ENCODE results near the gene TGFB1.
A peak's percentile ranks its signal among the peaks of the same experiment; 100 is the strongest.

TGFB1 gene

GRCh38 chr19:41398050-41398418 lies 44.3 kb upstream of the TGFB1 start:
- Histone ChIP-seq H3K9me3 (ENCODE audit: control insufficient read depth, insufficient read depth, low read length) (no peaks in the 10 kb centered on the region), H3K4me3 (ENCODE audit: low read length) (peak overlapping the region; percentile 99), H3K36me3 (ENCODE audit: control insufficient read depth, low read length) (peaks cover 17% of the 10 kb centered on the region), H3F3A (ENCODE audit: control insufficient read depth, insufficient read depth) (no peaks in the 10 kb centered on the region), H3K27ac (ENCODE audit: low read depth, low read length) (peak overlapping the region; percentile 78), H3K4me1 (ENCODE audit: control insufficient read depth, low read length) (peaks cover 30% of the 10 kb centered on the region), H3K9me2 (replicated peaks; ENCODE audit: control insufficient read depth, low read length) (no peaks in the 10 kb centered on the region), H3K4me2 (ENCODE audit: low read length) (peak overlapping the region; percentile 64), H4K20me1 (ENCODE audit: control insufficient read depth, insufficient read depth, low read depth, low read length) (no peaks in the 10 kb centered on the region), H3K27me3 (ENCODE audit: control insufficient read depth, low read length) (no peaks in the 10 kb centered on the region), H3K79me2 (ENCODE audit: control insufficient read depth, low read length) (peaks cover 58% of the 10 kb centered on the region)
- TF ChIP-seq CTCF (IDR thresholded peaks at IDR 0.05; ENCODE audit: low read depth, low read length, poor library complexity, severe bottlenecking), result no peak
- no peak for TF ChIP-seq EZH2phosphoT487 (IDR thresholded peaks at IDR 0.05; ENCODE audit: borderline replicate concordance, low read length)

GRCh38 chr19:41397086-41398049 lies 43.6 kb upstream of the TGFB1 start, which contains the start of the genes BCKDHA and EXOSC5:
Gene BCKDHA, plus strand, starts transcription at chr19:41397818. Its CDS starts 10 bp downstream, at chr19:41397828.
Gene EXOSC5, minus strand, starts transcription at chr19:41397359. Its CDS starts 31 bp downstream, at chr19:41397328.
- Histone ChIP-seq H3K4me3 (ENCODE audit: low read length) (peak within 1 kb of the TSS; percentile 99), H3K9me3 (ENCODE audit: control insufficient read depth, insufficient read depth, low read length) (no peaks in the 10 kb centered on the region), H4K20me1 (ENCODE audit: control insufficient read depth, insufficient read depth, low read depth, low read length) (no peaks in the 10 kb centered on the region), H3K36me3 (ENCODE audit: control insufficient read depth, low read length) (peaks cover 22% of the 10 kb centered on the region), H3K27ac (ENCODE audit: low read depth, low read length) (peak within 1 kb of the TSS; percentile 78), H3K4me1 (ENCODE audit: control insufficient read depth, low read length) (peaks cover 30% of the 10 kb centered on the region), H3K4me2 (ENCODE audit: low read length) (peak within 1 kb of the TSS; percentile 64), H3K79me2 (ENCODE audit: control insufficient read depth, low read length) (peaks cover 63% of the 10 kb centered on the region), H3K9me2 (replicated peaks; ENCODE audit: control insufficient read depth, low read length) (no peaks in the 10 kb centered on the region), H3K27me3 (ENCODE audit: control insufficient read depth, low read length) (no peaks in the 10 kb centered on the region), H3F3A (ENCODE audit: control insufficient read depth, insufficient read depth) (no peaks in the 10 kb centered on the region)
- TF ChIP-seq EZH2phosphoT487 (IDR thresholded peaks at IDR 0.05; ENCODE audit: borderline replicate concordance, low read length) (no peak), CTCF (IDR thresholded peaks at IDR 0.05; ENCODE audit: low read depth, low read length, poor library complexity, severe bottlenecking) (no peak)

GRCh38 chr19:41395355-41395754 lies 41.6 kb upstream of the TGFB1 start:
- H3F3A ChIP-seq (ENCODE audit: control insufficient read depth, insufficient read depth), result no peaks in the 10 kb centered on the region
- peaks cover 63% of the 10 kb centered on the region for H3K79me2 ChIP-seq (ENCODE audit: control insufficient read depth, low read length)
- H3K4me2 ChIP-seq (ENCODE audit: low read length), result peak overlapping the region; percentile 64
- no peaks in the 10 kb centered on the region for H3K27me3 ChIP-seq (ENCODE audit: control insufficient read depth, low read length)
- peaks cover 30% of the 10 kb centered on the region for H3K4me1 ChIP-seq (ENCODE audit: control insufficient read depth, low read length)
- H3K4me3 ChIP-seq (ENCODE audit: low read length), result peak overlapping the region; percentile 99
- H3K36me3 ChIP-seq (ENCODE audit: control insufficient read depth, low read length), result peaks cover 38% of the 10 kb centered on the region
- no peaks in the 10 kb centered on the region for H3K9me2 ChIP-seq (replicated peaks; ENCODE audit: control insufficient read depth, low read length)
- H3K9me3 ChIP-seq (ENCODE audit: control insufficient read depth, insufficient read depth, low read length), result no peaks in the 10 kb centered on the region
- no peak for TF ChIP-seq EZH2phosphoT487 (IDR thresholded peaks at IDR 0.05; ENCODE audit: borderline replicate concordance, low read length)
- TF ChIP-seq CTCF (IDR thresholded peaks at IDR 0.05; ENCODE audit: low read depth, low read length, poor library complexity, severe bottlenecking), result no peak
- no peak overlapping the region for H3K27ac ChIP-seq (ENCODE audit: low read depth, low read length)
- H4K20me1 ChIP-seq (ENCODE audit: control insufficient read depth, insufficient read depth, low read depth, low read length), result no peaks in the 10 kb centered on the region

Data from DOHH2 (cell line).